GM21737 (cell line): ENCODE data around the gene FAM13C.

Experiments used
- ATAC-seq: cut with Tn5 transposase; IDR thresholded peaks from one replicate; pipeline ENCODE4 v1.9.1; 2021; ENCODE audit warnings: mild to moderate bottlenecking, moderate library complexity; ENCODE audit not compliant: unreplicated experiment

The FAM13C gene

GRCh38 chr10:59281861-59282260, 80.5 kb downstream of the FAM13C start:
- no peak for ATAC-seq

GRCh38 chr10:59279991-59280505, 82.3 kb downstream of the FAM13C start:
- ATAC-seq, result no peak

- no peak for ATAC-seq
These were observed 82.9 kb downstream of the FAM13C start for GRCh38 chr10:59279476-59279875.

GRCh38 chr10:59276919-59277318, 85.4 kb downstream of the FAM13C start:
- no peak for ATAC-seq

- ATAC-seq, result no peak
These were observed 86.2 kb downstream of the FAM13C start for GRCh38 chr10:59276133-59276532.

- ATAC-seq, result no peak
These were observed 88.9 kb downstream of the FAM13C start for GRCh38 chr10:59273445-59273844.

- ATAC-seq, result no peak
These were observed 90.3 kb downstream of the FAM13C start for GRCh38 chr10:59272061-59272460.

- ATAC-seq, result no peak
These were observed 91.2 kb downstream of the FAM13C start for GRCh38 chr10:59271160-59271559.

GRCh38 chr10:59270492-59270891, 91.9 kb downstream of the FAM13C start:
- no peak for ATAC-seq

- ATAC-seq, result no peak
These were observed 92.7 kb downstream of the FAM13C start for GRCh38 chr10:59269651-59270050.

GRCh38 chr10:59268460-59268859, 93.9 kb downstream of the FAM13C start:
- ATAC-seq, result no peak

- no peak for ATAC-seq
These were observed 96.0 kb downstream of the FAM13C start for GRCh38 chr10:59266321-59266720.

GRCh38 chr10:59265141-59265540, 97.2 kb downstream of the FAM13C start:
- no peak for ATAC-seq

GRCh38 chr10:59258890-59259289, 103.5 kb downstream of the FAM13C start:
- ATAC-seq, result no peak

- ATAC-seq, result no peak
These were observed 105.1 kb downstream of the FAM13C start for GRCh38 chr10:59257224-59257623.

GRCh38 chr10:59255463-59255862, 106.9 kb downstream of the FAM13C start:
- ATAC-seq, result no peak

GRCh38 chr10:59252491-59252890, 109.9 kb downstream of the FAM13C start:
- no peak for ATAC-seq

GRCh38 chr10:59245686-59246085, 116.7 kb downstream of the FAM13C start:
- no peak for ATAC-seq

GRCh38 chr10:59244871-59245270, 117.5 kb downstream of the FAM13C start:
- no peak for ATAC-seq

GRCh38 chr10:59243611-59244195, 118.6 kb downstream of the FAM13C start:
- ATAC-seq, result no peak

- no peak for ATAC-seq
These were observed 119.4 kb downstream of the FAM13C start for GRCh38 chr10:59242991-59243390.

GRCh38 chr10:59242057-59242456, 120.3 kb downstream of the FAM13C start:
- no peak for ATAC-seq

- ATAC-seq, result no peak
These were observed 121.7 kb downstream of the FAM13C start for GRCh38 chr10:59240582-59241183.
